GM13977 (cell line): ENCODE results near the gene AURKAIP1.

ENCODE experiments used
- DNase-seq: peaks from one replicate; pipeline ENCODE4 v3.0.0; 2012; ENCODE audit warnings: low spot score
- in situ Hi-C: fragments of 300-500 bp; cut with MboI; formaldehyde crosslinking; loops from one replicate; pipeline ENCODE4 v1.12.0; 2022; ENCODE audit warnings: low sequenced_read_pairs, low pct_unique_long_range_greater_than_20kb, mixed read lengths, inconsistent platforms; ENCODE audit not compliant: unreplicated experiment
- TF ChIP-seq, protein P1 (sequence below): IDR thresholded peaks from 2 replicates; pipeline ENCODE4 v1.5.1; 2012; ENCODE audit warnings: mild to moderate bottlenecking, control low read depth; ENCODE audit not compliant: insufficient read depth; ENCODE audit errors: extremely low read depth, missing control alignments

Gene AURKAIP1

DNA sequence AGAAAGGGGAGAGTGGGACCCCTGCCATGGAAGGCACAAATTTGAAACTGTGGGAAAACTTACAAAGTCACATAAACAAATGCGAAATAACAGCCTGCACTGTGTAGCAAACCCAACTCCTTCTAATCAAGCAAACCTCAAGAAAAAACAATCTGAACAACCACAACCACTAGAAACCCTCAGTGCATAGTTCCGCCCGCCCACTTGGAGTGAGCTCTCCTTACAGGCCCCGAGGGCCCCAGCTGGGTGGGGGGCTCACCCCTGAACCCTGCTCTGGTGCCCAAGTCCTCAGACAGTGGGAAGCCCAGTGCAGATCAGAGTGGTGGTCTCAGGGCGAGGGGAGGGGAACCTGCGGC, 15.7 kb downstream of the AURKAIP1 start:
- in situ Hi-C loops, result no loop called here
- no peak for DNase-seq
- TF ChIP-seq, protein P1, sequence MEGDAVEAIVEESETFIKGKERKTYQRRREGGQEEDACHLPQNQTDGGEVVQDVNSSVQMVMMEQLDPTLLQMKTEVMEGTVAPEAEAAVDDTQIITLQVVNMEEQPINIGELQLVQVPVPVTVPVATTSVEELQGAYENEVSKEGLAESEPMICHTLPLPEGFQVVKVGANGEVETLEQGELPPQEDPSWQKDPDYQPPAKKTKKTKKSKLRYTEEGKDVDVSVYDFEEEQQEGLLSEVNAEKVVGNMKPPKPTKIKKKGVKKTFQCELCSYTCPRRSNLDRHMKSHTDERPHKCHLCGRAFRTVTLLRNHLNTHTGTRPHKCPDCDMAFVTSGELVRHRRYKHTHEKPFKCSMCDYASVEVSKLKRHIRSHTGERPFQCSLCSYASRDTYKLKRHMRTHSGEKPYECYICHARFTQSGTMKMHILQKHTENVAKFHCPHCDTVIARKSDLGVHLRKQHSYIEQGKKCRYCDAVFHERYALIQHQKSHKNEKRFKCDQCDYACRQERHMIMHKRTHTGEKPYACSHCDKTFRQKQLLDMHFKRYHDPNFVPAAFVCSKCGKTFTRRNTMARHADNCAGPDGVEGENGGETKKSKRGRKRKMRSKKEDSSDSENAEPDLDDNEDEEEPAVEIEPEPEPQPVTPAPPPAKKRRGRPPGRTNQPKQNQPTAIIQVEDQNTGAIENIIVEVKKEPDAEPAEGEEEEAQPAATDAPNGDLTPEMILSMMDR, result no peak

DNA sequence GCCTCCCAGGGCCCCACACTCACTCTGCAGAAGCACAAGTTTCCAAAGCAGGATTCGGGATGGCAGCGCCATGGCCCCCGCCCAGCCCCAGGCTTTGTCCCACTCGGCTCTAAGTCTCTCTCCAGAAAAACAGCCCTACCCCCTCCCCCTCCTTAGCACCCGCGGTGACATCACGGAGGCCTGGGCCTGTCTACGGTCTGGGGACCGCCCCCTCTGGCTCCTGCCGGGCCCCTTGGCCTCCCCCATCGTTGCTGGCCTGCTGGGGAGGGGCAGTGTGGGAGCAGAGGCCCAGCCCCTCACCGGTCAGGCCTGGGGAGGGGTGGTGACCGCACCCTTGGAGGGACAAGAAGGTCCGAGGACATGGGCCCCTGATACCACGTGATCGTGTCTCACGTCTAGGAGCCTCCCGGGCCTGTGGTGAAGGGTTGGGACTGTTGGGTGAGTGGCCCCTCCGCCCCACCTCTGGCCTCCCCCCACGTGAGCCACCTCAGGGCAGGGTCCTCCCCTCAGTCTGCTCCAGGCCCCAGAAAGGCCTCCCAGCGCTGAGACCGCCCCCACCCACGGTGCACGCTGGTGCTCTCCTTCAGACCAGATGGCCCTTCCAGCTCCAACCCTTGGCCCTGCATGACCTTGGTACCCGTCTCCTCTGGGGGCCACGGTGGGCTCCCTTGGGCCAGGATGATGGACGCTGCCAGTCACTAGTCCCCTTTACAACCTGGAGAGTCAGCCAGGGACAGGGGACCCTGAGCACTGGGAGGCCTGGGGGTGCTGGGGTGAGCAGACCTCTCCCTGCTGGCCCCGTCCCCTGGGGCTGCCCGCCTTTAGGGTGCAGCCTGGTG, 16.4 kb downstream of the AURKAIP1 start, which contains the start of gene MXRA8:
Gene MXRA8, minus strand, starts transcription at position 123 of the 839 bp plus-strand sequence. Its CDS starts 51 bp downstream, at position 72.
- in situ Hi-C loops, result no loop called here
- DNase-seq, result no peak
- TF ChIP-seq, protein P1, result no peak

DNA sequence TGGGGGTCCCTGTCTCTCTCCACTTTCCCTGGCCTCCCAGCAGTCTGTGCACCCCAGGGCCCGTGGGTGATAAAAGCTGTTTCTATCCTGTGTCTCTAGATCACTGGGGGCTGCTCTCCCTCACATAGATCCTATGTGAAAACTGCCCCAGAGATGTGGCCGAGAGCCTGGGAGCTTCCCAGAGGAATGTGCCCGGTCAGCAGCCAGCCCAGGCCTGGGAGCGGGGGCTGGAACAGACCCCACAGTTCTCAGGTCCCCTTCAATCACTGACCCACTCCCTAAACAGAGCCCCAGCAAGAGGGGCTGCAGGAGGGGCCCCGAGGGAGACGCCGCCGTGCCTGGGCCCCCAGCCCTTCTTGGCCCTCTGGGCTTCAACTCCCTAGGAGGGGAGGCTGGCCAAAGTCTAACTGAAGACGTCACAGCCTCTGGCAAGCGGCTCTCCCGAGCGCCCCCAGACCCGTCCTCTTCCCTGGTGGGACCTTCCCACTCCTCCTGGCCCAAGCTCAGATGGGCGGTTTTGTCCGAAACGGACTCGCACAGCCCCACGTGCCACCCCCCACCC, 17.1 kb downstream of the AURKAIP1 start:
- in situ Hi-C loops, result no loop called here
- no peak for DNase-seq
- TF ChIP-seq, protein P1, result no peak

DNA sequence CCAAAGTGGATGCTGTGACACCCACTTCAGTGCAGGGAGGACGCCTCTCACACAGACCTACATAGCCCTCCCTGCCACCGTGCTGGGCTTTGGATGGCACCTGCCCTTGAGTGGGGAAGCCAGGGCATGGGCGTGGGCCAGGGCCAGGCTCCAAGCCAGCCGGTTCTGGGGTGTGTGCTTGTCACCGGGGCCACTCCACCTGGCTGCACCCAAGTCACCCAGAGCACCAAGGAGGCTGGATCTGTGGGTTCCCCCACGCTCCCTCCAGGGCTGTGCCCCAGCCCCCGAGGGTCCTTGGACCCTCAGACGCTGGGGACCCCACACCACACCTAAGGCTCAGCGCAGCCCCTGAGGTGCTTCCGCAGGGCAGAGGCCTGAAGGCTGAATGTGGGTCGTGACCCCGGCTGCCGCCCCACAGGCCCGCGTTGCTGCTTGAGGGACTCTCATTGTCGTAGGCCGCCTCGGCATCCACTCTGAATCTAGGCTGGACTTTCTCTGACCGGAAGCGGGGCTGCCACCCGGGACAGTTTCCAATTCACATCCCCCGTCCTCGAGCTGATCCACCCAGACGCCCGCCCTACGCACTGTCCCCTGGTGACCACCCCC, 18.1 kb downstream of the AURKAIP1 start:
- DNase-seq, result no peak
- in situ Hi-C loops, result no loop called here
- TF ChIP-seq, protein P1, result no peak

DNA sequence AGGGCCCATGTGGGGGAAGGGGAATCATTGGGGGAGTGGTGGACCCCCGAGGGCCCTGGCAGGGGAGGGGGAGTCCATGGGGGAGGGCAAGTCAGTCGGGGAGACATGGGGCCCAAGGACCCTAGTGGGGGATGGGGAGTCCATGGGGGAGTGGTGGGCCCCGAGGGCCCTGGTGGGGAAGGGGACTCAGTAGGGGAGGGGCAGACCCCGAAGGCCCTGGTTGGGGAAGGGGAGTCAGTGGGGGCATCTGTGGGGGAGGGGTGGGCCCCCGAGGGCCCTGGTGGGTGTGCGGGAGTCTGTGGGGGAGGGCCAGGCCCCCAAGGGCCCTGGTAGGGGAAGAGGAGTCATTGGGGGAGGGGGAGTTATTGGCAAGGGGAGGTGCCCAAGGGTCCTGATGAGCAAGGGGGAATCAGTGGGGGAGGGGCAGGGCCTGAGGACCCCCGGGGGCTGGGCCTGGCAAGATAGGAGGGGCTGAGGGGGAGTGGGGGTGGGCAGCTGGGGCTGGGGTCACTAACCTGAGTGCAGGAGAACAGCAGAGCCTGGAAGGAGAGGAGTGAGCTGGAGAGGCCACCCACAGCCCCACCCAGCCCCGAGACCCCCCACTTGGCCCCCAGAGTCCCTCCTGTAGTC, 18.7 kb downstream of the AURKAIP1 start:
- in situ Hi-C loops, result no loop called here
- TF ChIP-seq, protein P1, result no peak

GRCh38 chr1:1355416-1355815, 19.6 kb downstream of the AURKAIP1 start:
- in situ Hi-C loops, result no loop called here
- DNase-seq, result no peak
- TF ChIP-seq, protein P1, result no peak

More for the DNA sequence above, 18.7 kb downstream of the AURKAIP1 start:
- DNase-seq, result no peak
